Loucy (cell line): ENCODE results near the gene MEAF6.

ENCODE experiments used
- CTCF ChIP-seq: fragments of 200-600 bp; sonication (generic); conservative IDR thresholded peaks from 2 replicates; pipeline ENCODE4 v1.5.1; 2014; ENCODE audit warnings: mild to moderate bottlenecking, antibody characterized with exemption, low read length
- EZH2phosphoT487 ChIP-seq: fragments of 200-600 bp; IDR thresholded peaks from 2 replicates; pipeline ENCODE4 v1.6.1; 2018; ENCODE audit warnings: antibody characterized with exemption, mild to moderate bottlenecking, moderate library complexity, borderline replicate concordance

- no peak for TF ChIP-seq CTCF
- no peak for TF ChIP-seq EZH2phosphoT487
These were observed 28.5 kb downstream of the MEAF6 start for GRCh38 chr1:37485902-37486679.
